H1 (cell line): ENCODE measurements around the gene CELSR1.

Experiments
- ATF3 ChIP-seq: IDR thresholded peaks from 2 replicates; pipeline ENCODE4 v1.6.1; 2011; ENCODE audit warnings: low read depth, mild to moderate bottlenecking, low read length; ENCODE audit not compliant: insufficient read depth
- EZH2 ChIP-seq: fragments of 200-600 bp; sonication (generic); IDR thresholded peaks from 2 replicates; pipeline ENCODE4 v1.7.1; 2012; ENCODE audit warnings: low read depth, mild to moderate bottlenecking, moderate library complexity, low read length, inconsistent platforms; ENCODE audit not compliant: severe bottlenecking
- NANOG ChIP-seq: IDR thresholded peaks from 2 replicates; pipeline ENCODE4 v1.6.1; 2011; ENCODE audit warnings: low read length, low read depth, mild to moderate bottlenecking, inconsistent platforms; ENCODE audit not compliant: insufficient read depth, poor library complexity, severe bottlenecking

- TF ChIP-seq ATF3 (no peak), EZH2 (no peak), NANOG (no peak)
Observed at GRCh38 chr22:46411347-46411746, 126.1 kb downstream of the CELSR1 start.
